Fibroblast of skin of right quadriceps (primary cell): ENCODE results near the gene CCSER1.
"Not testable (repeated sequence)": the region's sequence is repeated elsewhere in the genome, so short reads cannot be mapped to it uniquely, and the experiment has no call there.

Source experiments
- DNase-seq: peaks from one replicate; pipeline ENCODE4 v3.0.0-alpha.2; 2013

The CCSER1 gene

GRCh38 chr4:91319556-91320268 lies 1192.5 kb downstream of the CCSER1 start:
- no peak for DNase-seq

DNA sequence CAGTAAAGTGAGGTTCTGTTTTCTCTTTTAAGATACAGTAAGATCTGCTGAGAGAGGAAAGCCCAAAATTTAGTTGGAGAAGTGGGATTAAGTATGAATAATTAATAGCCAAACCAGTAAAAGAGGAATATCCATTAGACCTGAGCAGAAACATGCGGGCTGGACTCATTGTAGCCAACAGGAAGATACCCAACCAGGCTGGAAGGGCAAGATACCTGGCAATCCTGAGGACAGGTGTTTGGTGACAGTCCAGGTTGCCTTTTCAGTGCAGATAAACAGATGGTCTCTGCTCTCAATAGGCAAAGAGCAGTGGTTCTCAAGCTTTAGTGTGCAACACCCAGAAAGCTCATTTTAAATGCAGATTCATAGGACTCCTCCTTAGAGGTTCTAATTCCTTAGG lies 1195.8 kb downstream of the CCSER1 start:
- DNase-seq: no peak

DNA sequence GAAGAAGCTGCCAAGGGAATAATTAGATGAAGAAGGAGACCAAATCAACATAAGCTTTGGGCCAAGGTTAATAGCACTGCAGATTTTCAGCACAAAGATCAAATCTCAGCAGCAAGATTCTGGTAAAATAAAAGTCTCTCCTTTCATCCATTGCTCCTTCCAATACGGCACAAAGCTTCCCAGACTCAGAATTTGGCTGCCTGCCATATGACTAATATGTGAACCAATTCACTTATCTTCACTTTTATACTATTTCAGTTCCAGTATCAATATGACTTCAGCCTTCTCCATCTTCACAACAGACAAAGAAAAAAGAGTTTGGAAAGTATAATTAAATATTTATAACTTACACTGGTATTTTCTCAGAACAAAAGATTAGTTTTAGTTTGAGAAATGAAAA lies 1198.3 kb downstream of the CCSER1 start:
- DNase-seq: peak; percentile 42

GRCh38 chr4:91326167-91326566 lies 1199.0 kb downstream of the CCSER1 start:
- not testable (repeated sequence) for DNase-seq

GRCh38 chr4:91330555-91331137 lies 1203.5 kb downstream of the CCSER1 start:
- no peak for DNase-seq

DNA sequence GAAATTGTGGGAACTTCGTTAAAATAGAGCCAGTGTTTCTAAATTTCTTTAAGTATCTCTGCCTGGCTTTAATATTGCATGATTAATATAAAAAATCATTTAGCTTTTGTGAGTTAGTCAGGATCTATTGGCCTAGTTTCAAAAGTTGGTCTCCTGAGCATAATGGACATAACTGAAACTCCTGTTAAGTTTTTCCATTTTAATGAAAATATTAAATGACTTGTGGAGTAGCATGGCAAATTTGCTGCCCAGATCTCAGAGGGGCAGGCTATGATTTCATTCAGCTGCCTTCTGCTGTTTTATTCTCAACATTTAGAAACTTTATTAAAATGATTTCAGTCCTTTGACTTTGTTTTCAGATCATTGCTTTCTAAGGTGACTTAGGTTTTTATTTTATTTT lies 1213.6 kb downstream of the CCSER1 start:
- no peak for DNase-seq

- DNase-seq: no peak
Observed at GRCh38 chr4:91345632-91346031, 1218.4 kb downstream of the CCSER1 start.

GRCh38 chr4:91356496-91356895 lies 1229.3 kb downstream of the CCSER1 start:
- not testable (repeated sequence) for DNase-seq

DNA sequence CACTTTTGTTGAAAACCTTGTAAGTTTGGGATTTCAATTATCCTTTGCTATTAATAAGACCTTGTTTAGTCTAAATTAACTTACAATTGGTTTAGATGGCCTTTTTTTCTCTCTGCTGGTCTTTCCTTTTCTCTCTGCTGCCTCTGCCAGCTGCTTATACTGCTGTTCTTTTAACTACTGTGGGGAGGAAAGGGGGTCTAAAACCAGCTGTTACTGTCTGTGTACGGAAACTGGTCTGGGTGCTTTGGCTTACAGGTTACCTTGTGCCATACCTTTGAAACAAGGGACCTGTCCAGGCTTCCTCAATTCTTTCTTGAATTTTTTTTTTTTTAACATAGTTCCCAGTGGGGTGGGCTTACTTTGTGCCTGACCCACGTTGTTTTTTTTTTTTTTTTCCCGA lies 1230.8 kb downstream of the CCSER1 start:
- not testable (repeated sequence) for DNase-seq

DNA sequence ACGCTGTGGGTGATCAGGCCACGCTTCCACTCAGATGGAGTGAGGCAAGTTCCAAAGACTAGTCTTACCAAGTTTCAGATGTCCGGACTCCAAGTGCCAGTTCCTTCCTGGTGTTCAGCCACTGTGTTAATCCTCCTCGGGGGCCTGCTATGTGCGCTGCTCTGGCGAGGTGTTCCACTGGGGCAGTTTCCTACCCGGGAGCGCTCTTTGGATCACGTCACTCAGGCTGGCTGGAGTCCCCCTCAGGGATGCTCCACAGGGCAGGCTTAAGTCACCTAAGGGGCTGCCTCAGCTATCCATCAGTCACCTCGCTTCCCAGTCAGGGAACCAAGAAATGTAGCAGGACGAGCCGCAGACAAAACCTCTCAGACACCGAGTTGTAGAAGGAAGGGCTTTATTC lies 1231.4 kb downstream of the CCSER1 start:
- DNase-seq: not testable (repeated sequence)

DNA sequence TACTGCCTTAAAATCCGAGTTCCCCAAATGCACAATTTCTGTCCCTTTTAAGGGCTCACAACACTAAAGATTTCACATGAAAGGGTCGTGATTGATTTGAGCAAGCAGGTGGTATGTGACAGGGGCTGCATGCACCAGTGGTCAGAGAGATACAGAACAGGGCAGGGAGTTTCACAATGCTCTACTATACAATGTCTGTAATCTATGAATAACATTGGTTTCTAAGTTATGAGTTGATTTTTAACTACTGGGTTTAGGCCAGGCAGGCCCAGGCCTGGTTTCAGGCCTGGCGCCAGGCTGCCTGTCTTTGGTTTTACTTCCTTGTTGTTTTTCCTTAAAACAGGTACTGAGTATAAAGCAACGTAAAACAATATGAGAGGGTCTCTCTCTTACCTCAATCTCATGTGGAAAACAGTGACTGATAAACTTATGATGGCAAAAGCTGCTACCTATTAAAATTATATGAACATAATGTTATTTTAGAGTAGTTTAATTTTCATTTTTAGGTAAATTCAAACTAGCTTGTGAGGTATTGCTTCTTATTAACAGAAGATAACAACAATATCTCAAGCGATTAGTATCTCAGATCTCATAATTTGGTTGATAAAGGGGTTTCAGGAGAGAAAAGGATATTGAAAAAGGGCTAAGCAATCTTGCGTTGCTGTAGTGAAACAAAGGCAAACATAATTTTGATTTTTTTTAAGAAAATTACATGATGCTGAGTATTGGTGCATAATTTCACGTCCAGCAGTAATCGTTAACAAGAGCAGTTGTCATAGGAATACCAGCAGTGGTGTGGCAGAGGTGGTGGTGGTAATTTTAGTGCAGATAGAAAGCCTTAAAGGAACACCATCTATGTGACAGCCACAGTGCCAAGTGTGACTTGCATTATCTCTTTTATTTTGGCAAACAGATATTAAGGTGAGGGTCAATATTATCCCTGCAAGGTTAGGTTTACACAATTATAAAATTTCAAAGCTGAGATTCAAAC lies 1232.1 kb downstream of the CCSER1 start:
- DNase-seq: no peak

DNA sequence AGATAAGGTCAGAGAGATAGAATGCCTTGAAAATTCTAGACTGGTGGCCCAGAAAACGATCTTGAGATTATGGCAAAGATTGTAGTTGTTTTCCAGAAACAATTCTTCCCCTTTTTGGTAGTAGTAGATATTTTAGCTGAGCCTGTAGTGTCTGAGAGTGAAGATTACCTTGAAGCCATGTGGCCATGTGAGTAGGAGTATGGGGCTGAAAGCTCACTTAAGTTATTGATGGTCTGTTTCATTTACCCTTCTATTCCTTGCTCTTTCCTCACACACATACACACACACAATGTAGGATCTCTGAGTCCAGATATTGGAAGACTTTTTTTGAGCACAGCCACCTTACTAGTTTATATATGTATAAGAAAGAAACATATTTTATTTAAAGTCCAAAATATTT lies 1234.9 kb downstream of the CCSER1 start:
- DNase-seq: no peak

DNA sequence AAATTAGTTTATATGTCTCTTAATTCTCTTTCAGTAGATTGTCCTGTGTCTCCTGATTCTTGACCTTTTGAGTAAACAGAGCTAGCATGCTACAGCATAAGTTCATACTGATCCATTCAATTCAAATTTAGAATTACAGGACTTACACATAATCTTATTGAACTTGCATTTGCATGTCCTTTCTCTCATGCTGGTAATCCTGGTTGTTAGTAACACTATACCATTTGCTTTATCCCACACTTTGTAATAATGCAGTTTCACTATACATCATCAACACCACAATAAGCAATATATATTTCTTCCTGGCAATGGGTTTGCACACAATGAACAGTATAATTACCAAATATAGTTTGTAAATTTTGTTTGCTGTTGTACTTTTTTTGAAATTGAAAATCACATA lies 1239.4 kb downstream of the CCSER1 start:
- no peak for DNase-seq

DNA sequence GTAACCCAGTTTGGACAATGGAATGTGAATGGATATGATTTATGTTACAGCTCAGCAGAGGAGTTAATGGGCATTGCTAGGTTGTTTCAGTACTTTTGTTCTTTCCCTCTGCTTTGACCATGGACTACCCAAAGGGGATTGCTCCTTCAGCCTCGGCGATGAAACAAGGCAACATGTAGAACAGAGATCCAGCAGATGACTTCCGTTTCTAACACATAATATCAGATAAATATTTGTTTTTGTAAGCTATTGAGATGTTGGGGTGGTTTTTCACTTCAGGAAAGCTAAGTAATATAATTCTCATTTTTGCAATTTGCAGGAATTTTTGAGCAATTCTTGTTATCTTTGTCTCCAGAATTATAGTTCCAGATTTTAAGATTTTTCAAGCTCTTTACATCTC lies 1241.9 kb downstream of the CCSER1 start:
- no peak for DNase-seq

DNA sequence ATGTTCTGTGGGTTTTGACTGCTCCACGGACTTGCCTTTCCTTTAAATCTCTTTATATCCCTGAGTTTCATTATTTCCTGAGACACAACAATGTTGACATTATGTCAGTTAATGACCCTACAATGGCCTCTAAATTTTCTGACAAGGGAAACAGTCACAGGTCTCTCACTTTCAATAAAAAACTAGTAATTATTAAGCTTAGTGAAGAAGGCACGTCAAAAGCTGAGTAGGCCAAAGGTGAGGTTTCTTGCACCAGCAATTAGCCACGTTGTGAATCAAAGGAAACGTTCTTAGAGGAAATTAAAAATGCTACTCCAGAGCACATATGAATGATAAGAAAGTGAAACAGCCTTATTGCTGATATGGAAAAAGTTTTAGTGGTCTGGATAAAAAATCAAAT lies 1246.4 kb downstream of the CCSER1 start:
- no peak for DNase-seq

- DNase-seq: not testable (repeated sequence)
Observed at GRCh38 chr4:91405431-91405830, 1278.2 kb downstream of the CCSER1 start.

DNA sequence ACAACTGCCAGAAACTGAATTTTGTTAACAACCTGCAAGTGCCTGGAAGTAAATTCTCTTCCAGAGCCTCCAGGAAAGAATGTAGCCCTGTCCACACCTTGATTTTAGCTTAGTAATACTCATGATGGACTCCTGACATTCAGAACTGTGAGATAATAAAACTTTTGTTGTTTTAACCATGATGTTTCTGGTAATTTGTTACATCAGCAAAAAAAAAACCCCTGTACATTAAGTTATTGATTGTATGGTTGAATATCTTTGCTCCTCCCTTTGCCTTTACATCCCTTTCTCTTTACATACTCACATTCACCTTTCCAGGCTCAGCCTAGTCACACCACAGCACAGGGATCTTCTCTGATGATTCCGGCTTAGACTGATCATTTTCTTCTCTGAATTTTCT lies 1294.8 kb downstream of the CCSER1 start:
- no peak for DNase-seq

DNA sequence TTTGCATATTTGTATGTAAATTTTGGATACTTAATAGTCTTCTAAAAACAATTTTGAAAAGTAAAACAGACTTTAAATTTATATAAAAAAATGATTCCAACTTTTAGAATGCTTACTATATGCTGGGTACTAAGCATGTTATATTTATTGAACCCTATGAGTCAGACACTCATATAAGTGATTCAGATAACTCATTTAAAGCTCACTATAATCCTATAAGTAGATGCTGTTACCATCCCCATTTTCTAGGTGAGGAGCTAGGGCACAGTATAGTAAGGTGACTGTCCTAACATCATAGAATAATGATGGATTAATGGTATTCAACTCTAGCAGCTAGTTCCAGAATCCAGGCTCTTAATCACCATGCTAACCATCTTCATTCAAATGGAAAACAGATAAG lies 1299.5 kb downstream of the CCSER1 start:
- DNase-seq: no peak

- no peak for DNase-seq
Observed at GRCh38 chr4:91427171-91427570, 1300.0 kb downstream of the CCSER1 start.

- no peak for DNase-seq
Observed at GRCh38 chr4:91434631-91435030, 1307.4 kb downstream of the CCSER1 start.

- no peak for DNase-seq
Observed at GRCh38 chr4:91436556-91436955, 1309.4 kb downstream of the CCSER1 start.

GRCh38 chr4:91447168-91447567 lies 1320.0 kb downstream of the CCSER1 start:
- DNase-seq: no peak

- peak; percentile 29 for DNase-seq
Observed at GRCh38 chr4:91448668-91449330, 1321.6 kb downstream of the CCSER1 start.
